Measurements from ENCODE around the gene KIAA0232.

GRCh38 chr4:6852582-6852981 is 70.1 kb downstream of the KIAA0232 start:
- TF ChIP-seq, protein P1, sequence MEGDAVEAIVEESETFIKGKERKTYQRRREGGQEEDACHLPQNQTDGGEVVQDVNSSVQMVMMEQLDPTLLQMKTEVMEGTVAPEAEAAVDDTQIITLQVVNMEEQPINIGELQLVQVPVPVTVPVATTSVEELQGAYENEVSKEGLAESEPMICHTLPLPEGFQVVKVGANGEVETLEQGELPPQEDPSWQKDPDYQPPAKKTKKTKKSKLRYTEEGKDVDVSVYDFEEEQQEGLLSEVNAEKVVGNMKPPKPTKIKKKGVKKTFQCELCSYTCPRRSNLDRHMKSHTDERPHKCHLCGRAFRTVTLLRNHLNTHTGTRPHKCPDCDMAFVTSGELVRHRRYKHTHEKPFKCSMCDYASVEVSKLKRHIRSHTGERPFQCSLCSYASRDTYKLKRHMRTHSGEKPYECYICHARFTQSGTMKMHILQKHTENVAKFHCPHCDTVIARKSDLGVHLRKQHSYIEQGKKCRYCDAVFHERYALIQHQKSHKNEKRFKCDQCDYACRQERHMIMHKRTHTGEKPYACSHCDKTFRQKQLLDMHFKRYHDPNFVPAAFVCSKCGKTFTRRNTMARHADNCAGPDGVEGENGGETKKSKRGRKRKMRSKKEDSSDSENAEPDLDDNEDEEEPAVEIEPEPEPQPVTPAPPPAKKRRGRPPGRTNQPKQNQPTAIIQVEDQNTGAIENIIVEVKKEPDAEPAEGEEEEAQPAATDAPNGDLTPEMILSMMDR (IDR thresholded peaks at IDR 0.05): no peak
- no peak for TF ChIP-seq POLR2A (IDR thresholded peaks at IDR 0.05)
- no peak for TF ChIP-seq EP300 (IDR thresholded peaks at IDR 0.05)
